NCI-H2227 (cell line): ENCODE data around the gene KRT12.
"Not testable (repeated sequence)": the region's sequence is repeated elsewhere in the genome, so short reads cannot be mapped to it uniquely, and the experiment has no call there.

Experiments used
- DNase-seq: peaks from one replicate; lab custom pipeline; 2025; ENCODE audit not compliant: unreplicated experiment; lab: John Stamatoyannopoulos, UW

Gene KRT12

DNA sequence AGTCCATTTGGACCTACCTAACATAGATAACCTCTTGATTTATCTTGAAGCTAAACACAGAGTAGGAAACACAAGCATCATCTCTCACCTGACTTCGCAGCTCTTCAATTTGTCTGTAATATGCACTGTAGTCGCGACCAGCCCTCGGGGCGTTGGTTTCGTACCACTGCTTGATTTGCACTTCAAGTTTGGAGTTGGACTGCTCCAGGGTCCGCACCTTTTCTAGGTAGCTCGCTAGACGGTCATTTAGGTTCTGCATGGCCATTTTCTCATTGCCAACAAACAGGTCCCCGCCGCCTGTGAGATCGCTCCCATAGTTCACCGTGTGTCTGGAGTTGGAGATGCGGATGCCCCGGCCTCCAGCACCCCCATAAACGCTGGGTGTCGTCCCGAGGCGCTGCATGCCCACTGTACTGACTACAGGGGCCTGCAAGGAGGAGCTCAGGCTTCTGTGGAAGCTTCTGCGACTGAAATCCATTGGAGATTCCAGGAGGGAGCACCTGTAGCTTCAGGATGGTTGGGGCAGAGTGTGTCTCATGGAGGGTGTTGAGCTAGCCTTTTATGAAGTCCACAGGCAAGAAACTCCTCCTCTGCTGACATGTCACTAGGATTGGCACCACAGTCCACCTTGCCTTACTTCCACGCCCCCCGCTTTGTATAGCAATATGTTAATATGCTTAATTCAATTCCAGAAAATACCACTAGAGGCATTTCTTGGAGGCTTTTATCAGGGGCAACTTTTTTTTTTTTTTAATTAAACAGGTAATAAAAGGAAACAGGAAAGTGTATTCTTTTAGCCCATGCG is 17.9 kb upstream of the KRT12 start, which contains the start of gene KRT20:
KRT20 (minus strand) TSS at position 535 of the 805 bp plus-strand sequence; CDS start at position 478, 57 bp downstream.
- DNase-seq: no peak

DNA sequence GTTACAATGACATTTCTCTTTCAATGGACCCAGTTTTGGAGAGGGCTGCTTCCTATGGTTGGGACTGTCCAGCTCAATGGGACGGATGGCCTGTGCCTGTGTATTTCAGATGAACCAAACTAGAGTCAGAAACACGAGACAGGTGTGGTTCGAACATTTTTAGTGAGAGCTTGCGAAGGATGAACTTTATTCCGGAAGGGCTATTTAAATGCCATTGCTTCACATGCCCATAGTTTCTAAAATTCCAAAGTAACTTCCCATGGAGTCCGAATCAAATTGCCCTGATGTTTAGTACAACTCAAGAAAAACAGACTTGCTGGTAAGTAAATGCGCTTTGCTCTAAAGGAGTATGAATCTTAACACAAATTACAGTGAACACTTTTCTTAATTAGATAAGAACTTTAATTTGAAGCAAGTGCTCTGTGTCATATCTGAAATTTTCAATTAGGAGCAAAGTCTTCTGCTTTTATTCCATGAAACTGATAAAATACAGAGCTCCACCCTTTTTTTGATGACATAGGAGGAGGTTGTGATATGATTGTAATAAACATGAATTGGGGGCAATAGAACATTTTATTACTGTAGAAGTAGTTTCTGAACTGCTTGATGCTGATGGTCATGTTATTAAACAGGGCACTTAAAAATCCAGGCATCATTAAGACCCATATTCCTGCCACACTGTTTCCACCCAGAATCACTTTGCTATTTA is 16.8 kb upstream of the KRT12 start:
- no peak for DNase-seq

DNA sequence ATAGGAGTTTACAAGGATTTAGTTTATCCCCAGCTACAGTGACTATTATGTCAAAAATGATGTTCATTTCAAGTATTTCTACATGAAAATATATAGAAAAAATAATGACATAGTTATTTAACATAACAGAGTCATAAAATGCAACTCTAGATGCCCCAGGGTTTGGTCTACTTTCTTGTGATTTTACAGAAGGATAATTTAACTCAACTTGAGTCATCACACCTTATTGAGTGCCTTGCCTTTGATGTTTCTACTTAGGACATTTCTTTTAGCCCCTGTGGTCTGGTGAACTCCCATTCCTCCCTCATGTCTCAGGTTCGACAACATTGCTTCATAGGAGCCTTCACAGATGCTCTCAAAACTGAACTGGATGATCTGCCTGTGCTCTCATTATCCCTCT is 16.0 kb upstream of the KRT12 start:
- no peak for DNase-seq

DNA sequence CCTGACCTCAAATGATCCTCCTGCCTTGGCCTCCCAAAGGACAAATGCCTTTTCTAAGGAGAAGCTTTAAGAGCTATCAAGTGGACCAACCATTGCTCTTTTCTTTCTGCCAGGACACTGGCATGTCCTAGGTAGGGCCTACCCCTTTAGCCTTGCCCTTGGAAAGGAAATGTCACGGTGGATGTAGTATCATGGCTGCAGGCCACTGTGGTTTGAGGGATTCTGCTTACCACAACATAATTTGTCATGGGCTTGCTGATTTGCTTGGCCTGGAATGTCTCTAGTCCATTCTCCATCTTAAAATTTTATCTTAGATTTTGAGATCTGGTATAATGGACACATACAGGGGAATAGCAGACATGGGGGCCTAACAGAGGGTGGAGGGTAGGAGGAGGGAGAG is 12.0 kb upstream of the KRT12 start:
- no peak for DNase-seq

DNA sequence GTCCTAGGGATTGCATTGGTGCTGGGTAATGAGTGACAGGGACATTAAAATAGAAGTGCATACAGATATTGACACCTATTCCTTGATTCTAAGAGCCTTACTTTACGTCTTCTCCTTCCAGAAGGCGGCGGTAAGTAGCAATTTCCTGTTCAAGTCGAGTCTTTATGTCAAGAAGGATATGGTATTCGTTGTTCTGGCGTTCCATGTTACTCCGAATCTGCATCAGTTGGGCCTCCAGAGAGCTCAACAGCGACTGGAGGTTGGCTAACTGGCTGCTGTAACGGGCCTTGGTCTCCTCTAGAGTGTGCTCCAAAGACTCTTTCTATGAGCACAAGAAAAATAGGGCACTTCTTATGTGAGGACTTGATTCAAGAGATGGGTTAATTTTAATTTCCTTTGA is 11.0 kb upstream of the KRT12 start:
- no peak for DNase-seq

DNA sequence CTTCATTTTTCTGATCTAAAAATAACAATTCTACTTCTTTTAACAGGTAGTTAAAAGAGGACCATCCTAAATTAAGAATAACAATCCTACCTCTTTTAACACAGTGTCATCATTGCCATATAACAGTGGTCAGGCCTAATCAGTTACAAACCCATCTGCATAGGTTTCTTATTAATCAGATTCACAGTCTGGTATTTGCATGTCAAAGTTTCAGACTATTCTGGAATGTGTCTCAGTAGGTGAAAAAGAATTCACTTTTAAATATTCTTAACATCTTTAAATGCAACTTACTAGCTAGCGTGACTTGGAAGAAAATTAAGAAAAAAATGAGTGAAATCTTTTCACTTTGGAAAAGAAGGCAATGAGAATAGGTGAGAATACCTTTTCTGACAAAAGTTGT is 6.8 kb upstream of the KRT12 start:
- DNase-seq: no peak

DNA sequence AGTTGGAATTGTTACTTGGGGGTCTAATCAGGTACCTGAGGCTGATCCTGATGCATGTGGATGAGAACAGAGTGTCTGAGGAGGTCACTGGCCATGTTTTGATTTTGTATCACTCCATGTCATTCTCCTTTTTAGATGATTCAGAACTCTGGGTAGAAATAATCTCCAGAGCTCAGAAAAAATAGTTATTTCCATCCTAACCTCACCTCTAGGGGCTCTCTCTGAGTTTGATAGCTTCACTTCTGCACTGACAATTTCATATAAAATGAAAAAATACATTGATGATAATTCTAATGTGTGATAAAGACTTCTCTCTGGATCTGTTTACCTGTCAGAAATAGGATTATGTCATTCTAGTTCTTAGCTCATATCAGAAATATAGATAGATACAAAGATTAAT is 6.2 kb upstream of the KRT12 start:
- no peak for DNase-seq

DNA sequence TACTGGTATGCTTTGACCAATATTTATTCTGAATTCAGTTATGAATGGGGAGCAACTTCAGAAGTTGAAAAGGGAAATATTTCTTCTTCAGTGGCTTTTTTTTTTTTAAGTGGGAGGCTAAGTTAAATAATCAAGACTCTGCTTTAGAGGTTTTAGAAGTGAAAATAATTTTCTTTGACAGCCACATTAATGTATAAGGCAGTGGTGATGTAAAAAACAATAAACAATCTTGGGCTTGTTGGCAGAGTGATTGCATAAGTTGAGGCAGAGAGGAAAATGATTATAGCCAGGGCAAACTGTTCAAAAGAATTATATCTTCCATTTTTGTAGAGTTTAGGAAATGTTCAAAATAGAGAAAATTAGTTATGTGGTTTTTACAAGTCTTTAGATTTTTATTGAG is 5.4 kb upstream of the KRT12 start:
- DNase-seq: no peak

DNA sequence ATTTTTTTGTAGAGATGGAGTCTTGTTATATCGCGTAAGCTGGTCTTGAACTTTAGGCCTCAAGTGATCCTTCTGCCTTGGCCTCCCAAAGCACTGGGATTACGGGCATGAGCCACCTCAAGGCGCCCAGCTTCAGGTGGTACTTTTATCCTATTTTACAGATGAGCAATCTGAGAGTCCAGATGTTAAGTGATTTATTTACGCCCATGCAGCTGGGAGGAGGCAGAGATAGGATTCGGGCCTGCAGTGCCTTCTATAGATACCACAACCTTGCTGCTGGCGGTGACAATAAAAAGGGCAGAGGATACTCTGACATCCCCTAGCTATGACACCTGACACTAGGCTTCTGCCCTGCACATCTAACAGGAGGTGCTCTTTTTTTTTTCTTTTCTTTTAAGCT is 4.3 kb upstream of the KRT12 start:
- no peak for DNase-seq

DNA sequence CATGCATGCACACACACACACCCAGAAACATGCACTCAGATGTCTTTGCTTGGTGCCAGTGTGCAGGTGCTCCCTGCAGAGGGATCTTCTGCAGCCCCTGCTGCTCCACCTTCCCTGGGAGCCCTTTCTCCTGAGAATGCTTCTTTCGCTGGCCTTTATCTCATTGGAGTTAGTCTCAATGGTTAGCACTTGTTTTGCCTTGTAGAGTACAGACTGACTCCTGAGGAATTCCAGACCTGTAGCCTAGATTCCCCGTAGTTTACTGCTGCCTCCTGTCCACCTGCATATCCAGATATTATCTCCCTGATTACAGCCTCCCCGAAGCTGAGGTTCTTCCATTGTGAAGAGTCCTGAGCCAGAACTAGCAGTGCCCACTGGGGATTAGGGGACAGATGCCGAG is 3.1 kb upstream of the KRT12 start:
- no peak for DNase-seq

DNA sequence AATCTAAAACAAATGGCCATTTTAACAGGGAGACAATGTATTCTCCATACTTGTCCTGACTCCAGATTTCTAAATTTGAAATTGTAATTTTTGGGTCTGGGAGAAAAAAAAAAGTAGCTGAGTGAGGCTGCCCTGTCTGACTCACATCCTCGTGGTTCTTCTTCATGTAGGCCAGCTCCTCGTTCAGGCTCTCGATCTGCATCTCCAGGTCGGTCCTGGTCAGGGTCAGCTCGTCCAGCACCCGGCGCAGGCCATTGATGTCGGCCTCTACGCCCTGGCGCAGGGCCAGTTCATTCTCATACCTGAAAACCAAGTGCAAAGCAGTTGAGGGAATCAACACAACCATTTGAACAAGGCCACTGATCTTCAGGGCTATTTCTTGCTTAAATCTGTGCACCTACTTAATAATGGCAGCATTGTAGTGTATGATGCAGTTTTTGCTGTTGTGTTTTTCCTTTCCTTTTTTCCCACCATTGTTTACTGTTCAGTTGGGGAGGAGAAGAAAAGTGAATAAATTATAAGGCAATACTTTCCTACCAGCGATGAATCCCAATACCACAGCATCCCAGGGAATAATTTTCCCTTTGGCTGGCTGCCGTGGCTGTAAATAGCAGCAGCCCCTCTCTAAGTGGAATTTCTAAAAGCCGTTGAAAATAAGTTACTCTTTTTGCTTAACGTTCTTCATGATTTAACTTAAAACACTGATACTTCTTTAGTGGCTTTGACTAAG is 2.2 kb downstream of the KRT12 start:
- DNase-seq: no peak

DNA sequence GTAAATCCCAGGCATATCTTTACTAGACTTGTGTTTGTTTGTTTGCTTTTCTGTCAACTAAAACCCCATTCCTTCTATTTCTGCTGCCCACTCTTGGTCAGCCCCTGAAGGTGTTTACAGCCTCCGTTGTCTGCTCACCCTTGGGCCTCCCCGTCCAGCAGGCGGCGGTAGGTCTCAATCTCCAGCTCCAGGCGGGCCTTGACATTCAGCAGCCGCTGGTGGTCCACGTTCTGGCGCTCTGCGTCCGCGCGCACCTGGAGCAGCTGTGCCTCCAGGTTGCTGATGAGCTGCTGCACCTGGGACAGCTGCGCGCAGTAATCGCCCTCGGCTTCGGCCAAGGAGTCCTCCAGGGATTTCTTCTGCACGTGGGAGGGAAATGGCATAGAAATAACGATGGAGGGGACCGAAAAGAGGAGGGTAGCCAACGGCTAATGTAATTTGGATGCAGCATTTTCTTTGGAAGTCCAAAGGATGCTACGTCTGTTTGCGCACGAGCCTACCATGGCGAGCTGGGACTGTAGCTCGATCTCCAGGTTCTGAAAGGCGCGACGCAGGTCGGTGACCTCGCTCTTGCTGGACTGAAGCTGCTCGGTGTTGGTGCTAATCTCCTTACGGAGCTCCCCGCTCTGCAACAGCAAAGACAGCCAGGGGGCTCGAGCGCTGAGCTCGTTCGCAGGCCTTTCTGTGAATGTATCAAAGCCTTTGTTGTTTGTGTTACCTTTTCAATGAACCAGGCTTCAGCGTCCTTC is 3.9 kb downstream of the KRT12 start:
- DNase-seq: no peak

DNA sequence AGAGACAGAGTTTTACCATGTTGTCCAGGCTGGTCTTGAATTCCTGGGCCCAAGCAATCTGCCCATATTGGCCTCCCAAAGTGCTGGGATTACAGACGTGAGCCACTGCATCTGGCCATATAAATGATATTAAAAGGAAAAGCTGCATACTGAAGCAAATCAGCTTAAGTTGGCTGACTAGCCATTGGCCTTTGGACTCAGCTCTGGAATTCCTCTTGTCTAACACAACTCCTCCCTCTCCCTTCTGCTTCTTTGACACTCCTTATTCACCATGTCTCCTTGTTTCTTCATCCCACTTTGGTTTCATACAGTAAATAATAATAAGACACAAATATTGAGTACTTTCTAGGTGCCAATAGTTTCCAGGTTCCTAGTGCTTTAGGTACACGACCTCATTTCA is 7.5 kb downstream of the KRT12 start:
- DNase-seq: no peak

DNA sequence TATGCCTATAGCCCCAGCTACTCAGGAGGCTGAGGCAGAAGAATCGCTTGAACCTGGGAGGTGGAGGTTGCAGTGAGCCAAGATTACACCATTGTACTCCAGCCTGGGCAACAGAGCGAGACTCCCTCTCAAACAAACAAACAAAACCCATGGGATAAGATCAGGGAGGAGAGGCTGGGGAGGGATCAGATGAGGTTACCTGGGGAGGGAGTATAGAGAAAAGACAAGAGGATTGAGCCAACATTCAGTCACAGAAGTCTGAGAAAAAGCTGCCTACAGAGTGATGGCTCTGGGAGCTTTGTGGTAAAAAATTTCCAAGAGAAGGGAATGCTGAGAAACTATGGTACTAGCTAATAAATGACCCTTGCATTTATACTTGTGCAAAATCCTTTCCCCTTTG is 8.4 kb downstream of the KRT12 start:
- DNase-seq: not testable (repeated sequence)

DNA sequence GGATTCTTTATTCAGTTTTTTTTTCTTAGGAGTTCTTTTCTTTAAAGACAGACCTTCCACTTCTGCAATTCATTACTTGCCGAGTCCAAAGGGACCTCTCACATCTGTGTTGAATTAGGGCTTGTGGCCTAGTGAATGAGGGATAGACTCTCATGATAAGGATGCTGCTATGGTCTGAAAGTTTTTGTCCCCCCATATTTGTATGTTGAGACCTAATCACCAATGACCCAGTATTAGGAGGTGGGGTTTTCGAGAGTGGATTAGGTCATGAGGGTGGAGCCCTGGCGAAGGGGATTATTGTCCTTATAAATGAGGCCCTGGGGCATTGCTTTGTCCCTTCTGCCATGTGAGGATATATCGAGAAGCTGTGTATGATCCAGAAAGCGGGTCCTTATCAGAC is 9.5 kb downstream of the KRT12 start:
- no peak for DNase-seq

DNA sequence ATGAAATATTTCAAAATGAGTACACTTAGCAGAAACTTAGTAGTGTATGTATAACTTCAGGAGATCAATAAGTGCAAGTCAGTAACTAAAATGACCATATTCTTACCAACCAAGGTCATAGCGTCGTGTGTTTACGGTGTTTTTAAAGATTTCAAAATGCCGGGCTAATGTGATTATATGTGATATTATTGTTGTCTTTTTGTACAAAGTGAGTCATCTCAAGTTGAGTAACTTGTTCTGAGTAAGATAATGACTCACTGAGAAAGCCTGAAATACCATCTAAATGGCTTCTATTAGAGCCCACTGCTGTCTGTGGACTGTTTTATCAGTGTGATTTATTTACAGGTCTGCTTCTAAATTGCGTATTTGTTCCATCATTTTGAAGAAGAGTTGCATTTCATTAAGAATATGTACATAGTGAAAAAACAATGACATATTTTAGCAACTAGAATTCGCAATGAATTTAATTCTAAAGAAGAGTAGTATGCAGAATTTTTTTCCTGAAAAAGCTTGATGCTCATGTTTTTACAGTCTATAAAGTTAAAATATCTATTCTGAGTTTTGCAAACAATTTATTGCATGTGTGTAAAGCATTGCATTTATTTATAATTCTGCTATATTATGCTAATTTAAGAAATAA is 12.7 kb downstream of the KRT12 start:
- no peak for DNase-seq

DNA sequence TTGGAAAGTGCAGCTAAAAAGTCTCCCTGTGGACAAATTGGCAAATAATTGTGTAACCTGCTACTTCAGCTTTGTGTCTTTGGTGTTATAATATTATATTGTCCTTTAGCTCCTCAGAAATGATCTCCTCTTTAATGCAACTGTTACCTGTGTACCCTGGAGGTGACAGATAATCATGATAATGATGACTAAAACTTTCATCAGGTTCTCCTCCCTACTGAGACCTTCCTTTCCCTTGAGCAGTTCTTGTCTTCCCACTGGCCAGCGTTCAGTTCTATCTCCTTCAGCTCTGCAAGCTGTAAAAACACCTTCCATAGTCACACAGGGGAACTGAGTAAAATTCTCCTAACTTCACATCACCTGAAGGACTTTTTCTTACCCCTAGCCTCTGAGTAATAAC is 14.7 kb downstream of the KRT12 start:
- DNase-seq: no peak

DNA sequence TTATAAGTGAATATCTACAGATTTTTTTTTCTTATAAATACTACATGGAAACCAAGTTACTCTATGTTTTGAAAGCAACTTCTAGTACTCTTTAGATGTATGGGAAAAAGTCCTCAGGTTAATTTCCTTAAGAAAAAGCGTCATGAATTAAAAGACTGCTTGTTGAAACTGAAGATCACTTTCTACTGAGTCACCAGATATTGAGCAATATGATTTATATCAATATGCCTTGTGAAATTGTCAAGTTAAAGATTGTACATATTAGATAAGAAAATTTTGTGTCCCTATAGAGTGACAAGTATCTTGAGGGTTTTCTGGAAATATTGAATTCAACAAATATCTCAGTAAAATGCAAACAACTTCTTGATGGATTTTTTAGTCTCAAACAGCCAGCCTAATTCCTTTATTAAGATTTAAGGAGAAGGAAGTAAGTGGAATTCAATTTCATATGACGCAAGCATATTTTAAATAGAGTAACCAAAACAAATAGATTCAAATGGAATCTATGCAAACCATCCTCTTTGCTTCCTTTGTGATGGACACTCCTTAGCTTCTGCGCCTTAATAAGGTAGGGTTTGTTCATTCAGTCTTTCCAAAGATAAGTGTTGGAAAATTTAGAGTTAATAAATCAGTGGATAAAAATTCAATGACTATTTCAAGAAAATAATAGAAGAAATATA is 16.6 kb downstream of the KRT12 start:
- DNase-seq: no peak

DNA sequence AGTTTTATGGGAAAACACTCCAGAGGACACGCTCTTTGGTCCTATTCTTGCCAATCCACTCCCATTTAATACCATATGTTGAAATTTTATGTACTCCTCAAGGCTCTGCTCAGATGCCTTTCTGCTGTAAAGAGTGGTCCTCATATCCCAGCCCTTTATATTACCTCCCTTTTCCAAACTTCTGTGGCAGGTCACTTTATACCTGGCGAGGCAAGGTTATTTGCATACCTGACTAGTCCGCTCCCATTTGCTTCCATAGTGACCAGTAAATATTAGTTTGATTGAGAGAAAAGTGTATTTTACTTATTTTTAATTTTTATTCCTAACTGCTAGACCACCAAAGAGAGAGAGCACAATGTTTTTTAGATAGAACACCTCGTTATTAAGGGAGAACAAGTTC is 17.3 kb downstream of the KRT12 start:
- no peak for DNase-seq

DNA sequence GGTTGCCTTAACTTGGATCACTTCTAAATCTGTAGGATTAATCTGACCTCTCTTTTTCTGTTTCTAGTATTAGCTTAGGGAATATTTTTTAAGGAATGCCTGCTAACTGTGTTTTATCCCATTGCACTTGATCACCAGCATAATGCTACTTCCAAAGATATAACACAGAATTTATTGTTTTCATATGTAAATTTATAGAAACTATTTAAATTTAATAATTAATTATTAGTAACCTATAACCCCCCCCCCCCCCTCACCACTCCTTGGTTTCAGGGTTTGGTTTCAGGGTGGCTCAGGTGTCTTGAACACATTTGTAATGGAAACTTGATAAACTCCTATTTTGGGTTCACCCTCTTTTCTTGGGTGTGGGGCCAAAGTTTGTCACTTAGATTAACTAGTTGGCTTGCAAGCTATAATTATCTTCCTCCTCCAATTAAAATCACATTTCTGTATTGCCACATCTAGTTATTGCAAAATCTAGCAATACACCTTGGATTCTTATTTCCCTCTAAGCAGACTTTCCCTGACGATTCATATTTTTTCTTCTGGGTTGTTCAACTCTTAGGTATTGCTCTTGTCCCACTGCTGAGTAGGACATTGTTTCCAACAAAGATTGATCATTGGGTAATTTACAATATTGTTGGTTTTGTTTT is 18.3 kb downstream of the KRT12 start:
- no peak for DNase-seq
